ACC112 (cell line): ENCODE data around the gene TTLL13.

Experiments
- H2AFZ ChIP-seq: fragments of 200-600 bp; sonication (generic); one replicate; pipeline ENCODE4 v1.6.0; 2017; ENCODE audit warnings: antibody characterized with exemption, low read length; ENCODE audit not compliant: unreplicated experiment
- H3K27ac ChIP-seq: fragments of 200-600 bp; sonication (generic); 2 replicates; pipeline ENCODE4 v1.5.1; 2014; ENCODE audit warnings: low read depth, mild to moderate bottlenecking, antibody characterized with exemption, low read length, moderate library complexity
- H3K27me3 ChIP-seq: fragments of 200-600 bp; sonication (generic); 2 replicates; pipeline ENCODE4 v1.6.1; 2014; ENCODE audit warnings: mild to moderate bottlenecking, antibody characterized with exemption, low read length, moderate library complexity, mixed read lengths; ENCODE audit not compliant: insufficient read depth
- H3K36me3 ChIP-seq: fragments of 200-600 bp; sonication (generic); 2 replicates; pipeline ENCODE4 v1.6.1; 2016; ENCODE audit warnings: mild to moderate bottlenecking, antibody characterized with exemption, low read length, moderate library complexity, mixed read lengths; ENCODE audit not compliant: insufficient read depth
- H3K4me1 ChIP-seq: fragments of 200-600 bp; sonication (generic); one replicate; pipeline ENCODE4 v1.6.1; 2016; ENCODE audit warnings: low read length, mixed read lengths; ENCODE audit not compliant: insufficient read depth, unreplicated experiment, control insufficient read depth
- H3K4me3 ChIP-seq: fragments of 200-600 bp; sonication (generic); 2 replicates; pipeline ENCODE4 v1.5.1; 2014; ENCODE audit warnings: mild to moderate bottlenecking, low read depth, low read length
- H3K79me2 ChIP-seq: fragments of 200-600 bp; sonication (generic); one replicate; pipeline ENCODE4 v1.6.0; 2016; ENCODE audit warnings: low read length; ENCODE audit not compliant: control insufficient read depth, unreplicated experiment, insufficient read depth

The TTLL13 gene

GRCh38 chr15:90249203-90249863 lies at the start of gene TTLL13:
TTLL13 (plus strand) TSS chr15:90249556; CDS start chr15:90250631, 1,075 bp downstream.
- Histone ChIP-seq H3K79me2 (no peaks in the 10 kb centered on the region), H3K27me3 (no peaks in the 10 kb centered on the region), H3K4me1 (no peaks in the 10 kb centered on the region), H3K27ac (no peak within 1 kb of the TSS), H3K4me3 (peak within 1 kb of the TSS; percentile 86), H3K36me3 (no peaks in the 10 kb centered on the region), H2AFZ (peak within 1 kb of the TSS; percentile 71)

GRCh38 chr15:90200534-90201129 lies 48.7 kb upstream of the TTLL13 start:
- no peaks in the 10 kb centered on the region for H3K36me3 ChIP-seq
- H2AFZ ChIP-seq = peak overlapping the region; percentile 58
- peaks cover 36% of the 10 kb centered on the region for H3K4me1 ChIP-seq
- H3K27ac ChIP-seq = no peak overlapping the region
- peaks cover 21% of the 10 kb centered on the region for H3K79me2 ChIP-seq
- H3K4me3 ChIP-seq = peak overlapping the region; percentile 88
- no peaks in the 10 kb centered on the region for H3K27me3 ChIP-seq

GRCh38 chr15:90201130-90201943 lies 48.0 kb upstream of the TTLL13 start, which contains the start of gene SEMA4B:
SEMA4B (plus strand) TSS chr15:90201330; CDS start chr15:90201579, 249 bp downstream.
- H3K4me3 ChIP-seq = peak within 1 kb of the TSS; percentile 88
- no peaks in the 10 kb centered on the region for H3K27me3 ChIP-seq
- H3K79me2 ChIP-seq = peaks cover 21% of the 10 kb centered on the region
- H3K36me3 ChIP-seq = no peaks in the 10 kb centered on the region
- peak within 1 kb of the TSS; percentile 58 for H2AFZ ChIP-seq
- H3K27ac ChIP-seq = no peak within 1 kb of the TSS
- peaks cover 36% of the 10 kb centered on the region for H3K4me1 ChIP-seq

GRCh38 chr15:90201944-90202375 lies 47.4 kb upstream of the TTLL13 start:
- Histone ChIP-seq H3K79me2 (peaks cover 21% of the 10 kb centered on the region), H3K4me1 (peaks cover 36% of the 10 kb centered on the region), H3K27me3 (no peaks in the 10 kb centered on the region), H3K27ac (no peak overlapping the region), H2AFZ (no peak overlapping the region), H3K36me3 (no peaks in the 10 kb centered on the region), H3K4me3 (peak overlapping the region; percentile 88)

GRCh38 chr15:90202929-90203328 lies 46.4 kb upstream of the TTLL13 start:
- Histone ChIP-seq H3K27me3 (no peaks in the 10 kb centered on the region), H3K4me1 (peaks cover 36% of the 10 kb centered on the region), H3K79me2 (peaks cover 21% of the 10 kb centered on the region), H3K36me3 (no peaks in the 10 kb centered on the region), H2AFZ (no peak overlapping the region), H3K27ac (no peak overlapping the region), H3K4me3 (peak overlapping the region; percentile 88)

- H3K36me3 ChIP-seq = no peaks in the 10 kb centered on the region
- no peaks in the 10 kb centered on the region for H3K27me3 ChIP-seq
- H3K4me3 ChIP-seq = no peak overlapping the region
- H3K27ac ChIP-seq = no peak overlapping the region
- H3K79me2 ChIP-seq = peaks cover 21% of the 10 kb centered on the region
- peaks cover 30% of the 10 kb centered on the region for H3K4me1 ChIP-seq
- H2AFZ ChIP-seq = no peak overlapping the region
Observed at GRCh38 chr15:90203473-90203872, 45.9 kb upstream of the TTLL13 start.

- peaks cover 29% of the 10 kb centered on the region for H3K4me1 ChIP-seq
Observed at GRCh38 chr15:90203922-90204321, 45.4 kb upstream of the TTLL13 start.

GRCh38 chr15:90205050-90205848 lies 44.1 kb upstream of the TTLL13 start:
- Histone ChIP-seq H3K4me3 (no peak overlapping the region), H3K27ac (no peak overlapping the region), H3K27me3 (no peaks in the 10 kb centered on the region), H3K36me3 (no peaks in the 10 kb centered on the region), H2AFZ (no peak overlapping the region), H3K4me1 (peaks cover 29% of the 10 kb centered on the region), H3K79me2 (peaks cover 21% of the 10 kb centered on the region)

More at GRCh38 chr15:90203922-90204321, 45.4 kb upstream of the TTLL13 start:
- H3K27ac ChIP-seq = no peak overlapping the region
- peaks cover 21% of the 10 kb centered on the region for H3K79me2 ChIP-seq
- no peak overlapping the region for H2AFZ ChIP-seq
- no peaks in the 10 kb centered on the region for H3K36me3 ChIP-seq
- H3K4me3 ChIP-seq = no peak overlapping the region
- H3K27me3 ChIP-seq = no peaks in the 10 kb centered on the region

- H3K27ac ChIP-seq = no peak overlapping the region
- H3K79me2 ChIP-seq = peaks cover 21% of the 10 kb centered on the region
- peaks cover 26% of the 10 kb centered on the region for H3K4me1 ChIP-seq
- H2AFZ ChIP-seq = no peak overlapping the region
- no peak overlapping the region for H3K4me3 ChIP-seq
- no peaks in the 10 kb centered on the region for H3K36me3 ChIP-seq
- H3K27me3 ChIP-seq = no peaks in the 10 kb centered on the region
Observed at GRCh38 chr15:90205886-90206285, 43.5 kb upstream of the TTLL13 start.

GRCh38 chr15:90207252-90207651 lies 42.1 kb upstream of the TTLL13 start:
- peaks cover 21% of the 10 kb centered on the region for H3K79me2 ChIP-seq
- H2AFZ ChIP-seq = no peak overlapping the region
- peaks cover 37% of the 10 kb centered on the region for H3K4me1 ChIP-seq
- no peak overlapping the region for H3K4me3 ChIP-seq
- H3K27me3 ChIP-seq = no peaks in the 10 kb centered on the region
- no peaks in the 10 kb centered on the region for H3K36me3 ChIP-seq
- no peak overlapping the region for H3K27ac ChIP-seq
